Lung (tissue), 12 donors: ENCODE data around the gene FUOM. TPM values are rescaled to one million over a fixed set of nuclear protein-coding genes. Genes with fewer than 3 reads are reported as not detected.

Experiments used
- ATAC-seq: fragments of 200-7000 bp; cut with Tn5 transposase; one replicate; pipeline ENCODE4 v1.9.1; 2020; ENCODE audit warnings: moderate number of reproducible peaks; ENCODE audit not compliant: insufficient read depth, low FRiP score
- DNase-seq, 3 donors: peaks; one replicate each; pipeline ENCODE4 v3.0.0-alpha.2; 2013 to 2017
- H3K27ac ChIP-seq, 2 donors: one replicate each; pipeline ENCODE4 v1.5.1; 2013; ENCODE audit warnings: mild to moderate bottlenecking in 2 of 2, moderate library complexity in 2 of 2, control low read depth in 1 of 2, inconsistent platforms in 1 of 2, low read depth in 1 of 2, low read length in 1 of 2
- H3K27me3 ChIP-seq, 3 donors: one replicate each; pipeline ENCODE4 v1.5.1; 2013; ENCODE audit warnings: low read length in 2 of 3; ENCODE audit not compliant: control insufficient read depth in 3 of 3, insufficient read depth in 3 of 3
- H3K36me3 ChIP-seq, 4 donors: one replicate each; pipeline ENCODE4 v1.5.1; 2013; ENCODE audit warnings: low read length in 4 of 4, mild to moderate bottlenecking in 1 of 4, moderate library complexity in 1 of 4; ENCODE audit not compliant: control insufficient read depth in 4 of 4, insufficient read depth in 4 of 4
- H3K4me1 ChIP-seq, 5 donors: one replicate each; pipeline ENCODE4 v1.5.1; 2013; ENCODE audit warnings: low read length in 5 of 5, mild to moderate bottlenecking in 2 of 5, moderate library complexity in 1 of 5; ENCODE audit not compliant: control insufficient read depth in 5 of 5, insufficient read depth in 5 of 5
- H3K4me3 ChIP-seq: one replicate; pipeline ENCODE4 v1.5.1; 2013; ENCODE audit warnings: mild to moderate bottlenecking, control low read depth, moderate library complexity
- H3K9ac ChIP-seq, 2 donors: one replicate each; pipeline ENCODE4 v1.5.1; 2013; ENCODE audit warnings: low read length in 2 of 2, control low read depth in 1 of 2; ENCODE audit not compliant: insufficient read depth in 1 of 2
- H3K9me3 ChIP-seq, 4 donors: one replicate each; pipeline ENCODE4 v1.5.1; 2013; ENCODE audit warnings: low read length in 3 of 4, mild to moderate bottlenecking in 1 of 4, moderate library complexity in 1 of 4; ENCODE audit not compliant: control insufficient read depth in 4 of 4, insufficient read depth in 3 of 4
- WGBS, 2 donors: extraction: QIAGEN DNeasy Blood & Tissue Kit; methylation state at CpG; one replicate each; pipeline ENCODE4 v1.1.7; 2013; 5-methylcytosine and 5-hydroxymethylcytosine counted together
- polyA plus RNA-seq, 2 donors: library from polyadenylated mRNA; stranded (reverse); fragments of 200-250 nt; gene quantifications; one replicate each; pipeline ENCODE4 v1.2.1, GENCODE V29; 2013
- total RNA-seq, 2 donors: library from RNA; depleted of rRNA in 1 of 2; stranded (reverse); fragments of >200 nt in 1 of 2; gene quantifications; one replicate each; pipeline ENCODE4 v1.2.1, GENCODE V29; 2014 to 2021
- TF ChIP-seq, protein P1 (sequence below): IDR thresholded peaks from 2 replicates; pipeline ENCODE4 v1.5.1; 2012; ENCODE audit warnings: mild to moderate bottlenecking; ENCODE audit errors: control extremely low read depth, extremely low read depth
- donor health status: control.
- donor health status: control.
- donor health status: Bipolar disorder and iron deficiency.
- donor health status: healthy.
- donor health status: DM: yes; HTN: yes; CAD: no.

FUOM gene
- total and polyA plus RNA-seq, 4 donors = 8.4 to 41.4 (median 34.2) TPM

DNA sequence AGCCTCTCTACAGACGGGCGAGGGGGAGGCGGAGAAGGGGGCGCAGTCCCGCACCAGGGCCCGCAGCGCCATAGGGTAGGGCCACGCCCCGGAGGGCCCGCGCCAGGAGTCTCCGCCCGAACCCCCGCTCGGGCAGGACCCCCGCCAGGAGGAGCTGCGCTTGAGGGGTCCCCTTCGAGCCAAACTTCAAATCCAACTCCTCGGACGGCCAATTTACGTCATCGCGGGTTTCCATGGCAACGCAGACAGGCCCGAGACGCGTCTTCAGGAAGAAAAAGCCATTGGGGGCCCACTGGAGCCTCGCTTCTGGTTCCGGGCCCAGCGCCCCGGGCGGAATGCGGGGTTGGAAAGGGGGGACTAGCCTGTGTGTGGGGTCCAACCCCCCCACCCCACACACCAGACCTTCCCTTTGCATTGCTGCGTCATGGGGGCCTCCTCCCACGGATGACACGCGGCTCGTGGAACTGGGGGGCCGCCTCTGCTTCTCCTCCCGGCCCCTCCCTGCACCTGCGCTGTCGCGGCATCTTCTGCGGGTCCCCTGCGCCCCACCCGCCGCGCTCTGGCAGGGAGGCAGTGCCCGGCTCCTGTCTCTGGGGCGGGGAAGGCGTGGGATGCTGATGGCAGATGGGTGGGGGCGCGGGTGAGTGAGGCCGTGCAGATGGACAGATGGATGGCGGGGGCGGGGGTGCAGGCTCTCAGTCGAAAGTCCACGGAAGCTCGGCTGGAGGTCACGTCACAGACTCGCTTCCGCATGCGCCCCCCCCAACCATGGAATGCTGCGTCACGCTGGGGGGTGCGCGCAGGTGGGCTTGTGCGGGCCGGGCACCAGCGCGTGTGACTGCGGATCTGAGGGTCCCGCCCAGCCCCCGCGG lies 22.3 kb downstream of the FUOM start:
- H3K27me3 ChIP-seq = peaks cover 0 to 69% (median 43%) of the 10 kb centered on the region in 3 donors
- DNase-seq = peak; percentile 76 to 80 (median 76)
- 2 to 3% methylated on average over 67 to 75 of the region's 75 CpGs for WGBS, 2 donors
- no peak for ATAC-seq
- H3K4me1 ChIP-seq = peaks cover 0 to 21% (median 4%) of the 10 kb centered on the region in 5 donors
- TF ChIP-seq, protein P1, sequence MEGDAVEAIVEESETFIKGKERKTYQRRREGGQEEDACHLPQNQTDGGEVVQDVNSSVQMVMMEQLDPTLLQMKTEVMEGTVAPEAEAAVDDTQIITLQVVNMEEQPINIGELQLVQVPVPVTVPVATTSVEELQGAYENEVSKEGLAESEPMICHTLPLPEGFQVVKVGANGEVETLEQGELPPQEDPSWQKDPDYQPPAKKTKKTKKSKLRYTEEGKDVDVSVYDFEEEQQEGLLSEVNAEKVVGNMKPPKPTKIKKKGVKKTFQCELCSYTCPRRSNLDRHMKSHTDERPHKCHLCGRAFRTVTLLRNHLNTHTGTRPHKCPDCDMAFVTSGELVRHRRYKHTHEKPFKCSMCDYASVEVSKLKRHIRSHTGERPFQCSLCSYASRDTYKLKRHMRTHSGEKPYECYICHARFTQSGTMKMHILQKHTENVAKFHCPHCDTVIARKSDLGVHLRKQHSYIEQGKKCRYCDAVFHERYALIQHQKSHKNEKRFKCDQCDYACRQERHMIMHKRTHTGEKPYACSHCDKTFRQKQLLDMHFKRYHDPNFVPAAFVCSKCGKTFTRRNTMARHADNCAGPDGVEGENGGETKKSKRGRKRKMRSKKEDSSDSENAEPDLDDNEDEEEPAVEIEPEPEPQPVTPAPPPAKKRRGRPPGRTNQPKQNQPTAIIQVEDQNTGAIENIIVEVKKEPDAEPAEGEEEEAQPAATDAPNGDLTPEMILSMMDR = no peak
- H3K27ac ChIP-seq = no peak overlapping the region
- no peaks in the 10 kb centered on the region for H3K36me3 ChIP-seq
- peak overlapping the region; percentile 4 for H3K4me3 ChIP-seq
- H3K9ac ChIP-seq = no peak overlapping the region
- H3K9me3 ChIP-seq = peaks cover 0 to 17% (median 0%) of the 10 kb centered on the region in 4 donors

DNA sequence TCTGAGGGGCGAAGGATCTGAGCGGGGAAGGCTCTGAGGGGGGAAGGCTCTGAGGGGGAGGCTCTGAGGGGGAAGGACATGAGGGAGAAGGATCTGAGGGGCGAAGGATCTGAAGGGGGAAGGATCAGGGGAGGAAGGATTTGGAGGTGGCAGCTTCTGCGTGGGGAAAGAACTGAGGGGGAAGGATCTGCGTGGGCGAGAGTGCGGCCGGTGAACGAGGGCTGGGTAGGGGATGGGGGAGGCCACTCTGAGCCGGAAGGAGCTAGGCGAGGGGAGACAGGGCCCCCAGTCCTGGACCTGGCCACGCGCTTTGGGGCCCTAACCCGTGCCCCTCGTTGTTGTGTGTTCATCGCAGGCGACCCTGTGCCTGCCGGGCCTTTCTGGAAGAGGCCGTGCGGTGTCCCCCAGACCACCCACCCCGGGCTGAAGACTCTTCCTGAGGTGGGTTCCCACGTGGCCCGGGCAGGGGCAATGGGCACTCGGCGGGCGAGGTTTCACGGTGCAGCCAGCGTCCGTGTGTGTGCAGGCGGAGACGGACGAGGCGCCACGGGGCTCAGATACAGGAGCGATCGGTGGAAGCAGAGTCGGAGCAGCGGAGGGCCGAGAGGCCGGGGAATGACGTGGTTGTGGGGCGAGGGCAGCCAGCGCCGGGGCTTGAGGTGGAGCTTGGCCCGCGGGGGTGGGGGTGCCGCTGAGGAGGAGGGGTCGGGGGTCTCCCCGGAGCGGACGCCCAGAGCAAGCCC lies 23.1 kb downstream of the FUOM start:
- H3K27ac ChIP-seq = no peak overlapping the region
- no peak for ATAC-seq
- H3K27me3 ChIP-seq = peaks cover 0 to 65% (median 43%) of the 10 kb centered on the region in 3 donors
- H3K4me3 ChIP-seq = peak overlapping the region; percentile 4
- TF ChIP-seq, protein P1 = no peak
- DNase-seq = no peak
- H3K9me3 ChIP-seq = peaks cover 0 to 15% (median 0%) of the 10 kb centered on the region in 4 donors
- 18 to 19% methylated on average over 44 to 51 of the region's 51 CpGs for WGBS, 2 donors
- peaks cover 0 to 21% (median 4%) of the 10 kb centered on the region in 5 donors for H3K4me1 ChIP-seq
- H3K36me3 ChIP-seq = no peaks in the 10 kb centered on the region
- H3K9ac ChIP-seq = no peak overlapping the region

GRCh38 chr10:133332936-133333699 lies 24.7 kb downstream of the FUOM start:
- H3K27me3 ChIP-seq = peaks cover 4 to 74% (median 46%) of the 10 kb centered on the region in 3 donors
- no peak for ATAC-seq

More at GRCh38 chr10:133332936-133333699, 24.7 kb downstream of the FUOM start:
- Histone ChIP-seq H3K4me3 (no peak overlapping the region), H3K9me3 (peaks cover 0 to 8% (median 0%) of the 10 kb centered on the region in 4 donors), H3K9ac (no peak overlapping the region), H3K4me1 (peaks cover 0 to 21% (median 4%) of the 10 kb centered on the region in 5 donors), H3K36me3 (no peaks in the 10 kb centered on the region), H3K27ac (no peak overlapping the region)
- 79 to 81% methylated on average over 30 of the region's 30 CpGs for WGBS, 2 donors
- TF ChIP-seq, protein P1 = no peak
- no peak for DNase-seq
